ENCODE measurements around the gene FES.

The FES gene

DNA sequence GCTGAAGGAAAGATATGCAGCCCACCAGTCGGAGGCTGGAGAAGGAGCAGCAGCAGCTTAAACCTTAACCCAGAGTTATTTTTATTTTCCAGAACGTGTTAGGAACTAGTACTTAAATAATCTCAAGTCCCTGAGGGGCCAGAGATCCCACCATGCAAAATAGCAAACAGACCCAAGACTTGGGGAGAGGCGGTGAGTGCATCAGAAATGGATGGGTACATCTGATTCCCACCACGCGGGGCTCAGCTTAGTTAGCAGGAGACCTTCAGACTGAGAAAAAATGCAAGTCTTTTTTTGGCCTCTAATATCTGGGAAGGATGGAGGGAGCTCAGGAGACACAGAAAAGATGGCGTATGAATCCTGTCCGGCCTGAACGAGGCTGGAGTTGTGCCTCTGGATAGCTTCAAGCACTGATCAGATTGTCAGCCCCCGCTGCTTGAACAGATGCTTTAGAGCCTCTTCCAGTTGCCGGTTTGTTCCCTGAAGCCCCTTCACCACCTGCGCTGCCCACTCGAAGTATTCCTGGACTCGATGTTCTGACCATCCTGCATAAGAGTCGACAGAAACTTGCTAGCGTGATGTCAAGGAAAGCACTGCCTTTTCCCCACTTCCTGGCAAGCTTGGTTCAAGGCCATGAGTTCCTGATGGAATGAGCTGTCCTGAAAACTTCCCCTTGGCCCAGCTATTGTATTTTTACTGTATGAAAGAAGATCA, 46.7 kb downstream of the FES start:
- DNase-seq (ENCODE audit: low read depth in 2 of 2), result no peak

DNA sequence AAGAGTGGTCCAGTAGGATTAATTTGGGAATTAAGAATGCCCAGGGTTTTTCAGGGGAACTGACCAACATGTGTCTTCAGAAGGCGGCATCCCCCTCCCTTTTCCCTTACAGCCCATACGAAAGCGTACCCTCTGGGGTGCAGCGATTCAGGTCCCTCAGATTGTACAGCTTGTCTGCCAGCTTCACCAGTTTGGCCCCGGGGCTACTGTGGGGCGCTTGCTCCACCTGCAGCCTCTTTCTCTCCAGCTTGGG, 47.2 kb downstream of the FES start:
- DNase-seq (ENCODE audit: low read depth in 2 of 2), result no peak

DNA sequence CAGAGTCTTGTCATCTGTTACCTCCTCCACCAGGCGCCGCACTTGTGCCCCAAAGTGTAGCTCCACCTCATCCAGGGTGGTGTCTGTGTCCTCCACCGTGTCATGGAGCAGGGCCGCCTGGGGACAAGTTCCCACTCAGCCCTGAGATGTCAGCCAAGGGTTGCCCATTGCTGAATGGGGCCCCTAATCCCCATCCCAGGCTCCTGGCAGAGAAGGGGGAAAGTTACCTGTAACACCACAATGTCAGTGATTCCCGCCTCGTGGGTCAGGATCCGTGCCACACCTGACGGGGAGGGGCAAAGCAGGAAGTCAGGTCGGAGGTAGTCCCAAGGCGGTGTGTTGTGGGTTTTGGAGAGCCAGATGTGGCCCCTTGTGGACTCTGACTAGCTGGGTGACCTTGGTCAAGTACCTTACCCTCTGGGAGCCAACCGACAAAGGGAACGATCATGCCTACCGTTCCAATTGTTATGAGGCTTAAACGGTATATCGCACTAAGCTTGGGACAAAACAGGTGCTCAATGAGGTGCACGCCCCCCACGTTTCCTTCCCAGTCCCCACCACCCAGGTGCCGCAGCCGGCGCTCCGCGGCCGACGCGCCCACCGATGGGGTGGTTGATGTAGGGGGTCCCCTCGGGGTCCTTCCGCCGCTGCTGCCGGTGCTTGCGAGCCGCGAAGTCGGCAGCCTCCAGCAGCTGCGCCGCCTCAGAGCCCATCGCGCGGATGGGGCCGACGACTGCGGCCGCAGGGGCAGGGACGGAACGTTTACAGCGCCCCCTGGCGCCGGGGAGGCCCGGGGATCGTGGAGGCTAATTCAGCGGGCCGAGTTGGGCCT, 47.7 kb downstream of the FES start, which contains the start of gene HDDC3:
TSS of gene HDDC3 (minus strand) at position 722 of the 832 bp plus-strand sequence. CDS start at position 713, 9 bp downstream.
- DNase-seq (ENCODE audit: low read depth in 2 of 2), result peak; percentile 82 to 85

DNA sequence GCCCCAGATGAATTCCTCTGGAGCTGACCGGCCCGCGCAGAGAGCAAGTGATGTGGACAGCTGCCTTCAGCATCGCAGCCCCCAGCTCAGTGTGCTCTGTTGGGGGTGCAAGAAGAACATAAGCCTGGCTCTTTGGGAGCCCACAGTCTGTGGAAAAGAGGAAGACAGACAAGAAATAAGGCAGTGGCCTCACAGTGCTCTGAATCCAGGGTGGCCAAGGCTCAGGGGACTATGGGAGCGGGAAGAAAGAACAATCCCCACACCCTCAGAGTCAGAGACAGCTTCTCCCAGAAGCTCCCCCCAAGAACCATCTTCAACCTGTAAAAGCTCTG, 48.3 kb downstream of the FES start:
- DNase-seq (ENCODE audit: low read depth in 2 of 2), result no peak

DNA sequence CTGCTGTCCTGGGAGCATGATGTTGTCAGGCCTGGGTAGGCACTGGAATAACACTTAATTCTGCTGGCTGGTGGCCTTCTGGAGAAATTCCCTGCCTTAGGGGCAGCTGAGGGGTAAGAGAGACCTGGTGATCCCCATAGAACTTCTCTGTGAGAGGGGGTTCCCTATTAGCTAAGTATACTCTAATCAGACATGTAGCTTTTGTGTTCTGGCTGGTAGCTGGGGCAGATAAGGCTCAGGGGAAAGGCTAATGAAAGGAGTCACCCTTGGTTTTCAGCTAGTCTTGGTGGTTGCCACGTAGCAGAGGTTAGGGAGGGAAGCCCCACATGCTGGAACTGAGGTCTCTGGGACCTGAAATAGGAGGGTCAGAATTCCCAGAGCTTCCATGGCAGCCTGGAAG, 49.0 kb downstream of the FES start:
- DNase-seq (ENCODE audit: low read depth in 2 of 2), result no peak

DNA sequence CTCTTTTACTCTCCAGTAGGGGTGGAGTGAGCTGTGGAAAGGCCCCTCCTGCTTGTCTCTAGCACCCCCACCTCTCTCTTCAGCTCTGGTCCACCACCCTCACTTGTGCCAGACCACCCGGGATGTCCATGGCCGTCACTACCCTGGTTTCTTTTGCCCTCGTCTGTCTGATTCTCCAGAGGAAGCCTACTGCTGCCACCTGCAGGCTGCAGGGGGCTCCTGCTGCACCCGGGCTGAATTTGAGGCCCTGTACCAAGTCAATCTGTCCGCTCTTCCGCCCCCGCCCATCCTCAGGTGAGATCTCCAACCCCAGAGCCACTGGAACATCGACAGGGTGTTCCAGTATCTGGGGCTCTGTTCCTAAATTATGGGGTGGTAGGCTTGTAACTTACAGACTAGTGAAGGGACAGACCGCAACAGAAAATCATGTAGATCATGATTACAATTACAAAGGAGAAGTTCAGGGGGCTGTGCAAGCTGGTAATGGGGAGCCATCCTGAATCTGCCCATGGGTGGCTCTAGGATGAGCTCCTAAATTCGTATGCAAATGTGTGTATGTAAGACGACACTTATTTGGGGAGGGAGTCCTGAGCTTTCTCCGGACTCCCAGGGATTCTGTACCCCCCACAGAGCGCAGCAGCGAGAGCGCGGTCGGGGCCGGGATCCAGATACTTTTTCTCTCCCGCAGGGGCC, 50.1 kb downstream of the FES start:
- peak; percentile 77 to 87 for DNase-seq (ENCODE audit: low read depth in 2 of 2)

DNA sequence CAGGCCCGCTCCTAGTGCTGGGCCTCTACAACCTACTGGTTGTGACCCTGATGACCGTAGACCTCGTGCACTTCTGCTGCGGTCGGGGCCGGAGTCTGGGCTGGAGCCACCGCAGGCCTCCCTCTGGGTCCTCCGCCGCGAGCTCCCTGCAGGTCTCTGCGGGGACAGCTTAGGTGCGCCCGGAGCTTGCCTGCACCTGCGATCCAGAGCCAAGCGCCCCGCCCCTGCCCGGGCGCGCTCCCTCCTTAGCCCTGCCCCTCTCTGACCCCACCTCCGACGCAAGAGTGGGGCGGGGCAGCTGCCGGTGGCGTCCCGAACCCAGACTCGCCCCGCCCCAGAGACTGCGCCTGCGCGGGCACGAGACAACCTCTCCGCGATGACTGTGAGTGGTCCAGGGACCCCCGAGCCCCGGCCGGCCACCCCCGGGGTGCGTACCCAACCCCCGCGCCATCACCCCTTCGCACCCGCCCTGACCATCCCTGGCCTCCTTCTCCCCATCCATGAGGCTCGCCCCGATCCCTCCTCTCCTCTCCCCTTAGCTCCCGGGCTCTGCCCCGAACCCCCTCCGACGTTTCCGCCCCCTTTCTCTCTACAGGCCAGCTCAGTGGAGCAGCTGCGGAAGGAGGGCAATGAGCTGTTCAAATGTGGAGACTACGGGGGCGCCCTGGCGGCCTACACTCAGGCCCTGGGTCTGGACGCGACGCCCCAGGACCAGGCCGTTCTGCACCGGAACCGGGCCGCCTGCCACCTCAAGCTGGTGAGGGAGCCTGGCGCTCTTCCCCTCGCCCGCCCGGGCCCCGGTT, 50.8 kb downstream of the FES start, which contains the start of gene UNC45A:
TSS of gene UNC45A (plus strand) at position 337 of the 803 bp plus-strand sequence. CDS start at position 377, 40 bp downstream.
- peak; percentile 90 to 94 for DNase-seq (ENCODE audit: low read depth in 2 of 2)

DNA sequence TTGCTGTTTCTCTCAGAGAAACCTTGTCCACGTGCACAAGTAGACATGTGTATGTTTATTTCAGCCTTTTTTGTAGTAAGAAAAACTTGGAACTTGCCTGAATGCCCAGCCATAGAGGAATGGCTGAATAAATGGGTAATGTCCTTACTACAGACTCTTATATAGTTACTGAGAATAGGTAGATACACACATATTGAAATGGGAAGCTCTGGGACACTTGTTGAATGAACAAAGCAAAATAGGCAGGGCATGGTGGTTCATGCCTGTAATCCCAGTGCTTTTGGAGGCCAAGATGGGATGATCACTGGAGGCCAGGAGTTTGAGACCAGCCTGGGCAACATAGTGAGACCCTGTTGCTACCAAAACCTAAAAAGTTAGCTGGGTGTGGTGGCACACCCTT, 52.5 kb downstream of the FES start:
- DNase-seq (ENCODE audit: low read depth in 2 of 2), result no peak

DNA sequence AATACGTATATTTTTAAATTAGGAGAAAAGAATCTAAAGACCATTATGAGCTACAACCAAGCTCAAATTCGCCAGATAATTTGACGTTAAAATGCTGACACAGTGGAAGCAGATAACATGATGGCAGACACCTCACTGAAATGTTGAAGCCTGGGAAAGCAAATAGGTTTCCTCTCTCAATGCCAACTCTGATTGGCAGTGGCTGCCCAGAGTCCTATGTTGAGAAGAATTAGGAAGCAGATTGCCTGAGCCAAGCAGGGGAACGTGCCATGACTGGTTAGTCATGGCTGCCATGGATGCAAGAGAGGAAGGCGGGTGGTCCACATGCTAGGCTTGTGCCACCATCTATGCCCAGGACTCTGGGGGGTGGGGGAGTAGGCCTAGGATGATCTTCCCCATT, 54.0 kb downstream of the FES start:
- no peak for DNase-seq (ENCODE audit: low read depth in 2 of 2)

DNA sequence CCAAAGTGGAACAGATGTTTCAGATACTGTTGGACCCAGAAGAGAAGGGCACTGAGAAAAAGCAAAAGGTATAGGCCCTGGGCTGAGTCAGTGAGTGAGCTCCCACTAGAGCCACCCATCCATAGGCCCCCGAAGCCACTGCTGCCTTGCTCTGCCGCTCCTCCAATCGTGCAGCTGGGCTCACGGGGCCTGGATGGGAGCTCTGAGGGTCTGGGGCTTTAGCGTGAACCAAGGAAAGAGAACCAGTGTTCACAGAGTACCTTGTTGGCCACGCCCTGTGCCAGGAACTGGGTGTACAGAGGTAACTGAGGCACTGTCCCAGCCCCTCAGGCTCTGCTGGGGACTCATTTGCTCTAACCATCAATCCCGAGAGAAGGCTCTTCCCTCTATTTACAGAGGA, 55.5 kb downstream of the FES start:
- DNase-seq (ENCODE audit: low read depth in 2 of 2), result no peak

DNA sequence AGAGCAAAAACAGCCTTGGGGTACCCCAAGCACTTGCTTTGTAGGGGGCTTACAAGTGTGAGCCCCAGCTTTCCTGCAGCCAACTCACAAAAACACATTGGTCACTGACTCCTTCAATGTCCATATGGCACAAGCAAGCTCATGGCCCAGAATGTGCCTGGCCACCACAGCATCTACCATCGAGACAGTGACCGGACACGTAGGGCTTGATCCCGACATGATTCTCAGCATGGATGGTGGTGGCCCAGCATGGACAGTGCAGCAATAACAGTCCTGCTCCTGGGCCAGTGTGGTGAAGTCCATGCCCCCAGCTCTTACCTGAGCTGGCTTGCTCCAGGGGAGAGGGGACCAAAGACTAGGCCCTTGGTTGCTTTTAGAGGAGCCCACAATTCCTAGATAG, 56.7 kb downstream of the FES start:
- no peak for DNase-seq (ENCODE audit: low read depth in 2 of 2)

DNA sequence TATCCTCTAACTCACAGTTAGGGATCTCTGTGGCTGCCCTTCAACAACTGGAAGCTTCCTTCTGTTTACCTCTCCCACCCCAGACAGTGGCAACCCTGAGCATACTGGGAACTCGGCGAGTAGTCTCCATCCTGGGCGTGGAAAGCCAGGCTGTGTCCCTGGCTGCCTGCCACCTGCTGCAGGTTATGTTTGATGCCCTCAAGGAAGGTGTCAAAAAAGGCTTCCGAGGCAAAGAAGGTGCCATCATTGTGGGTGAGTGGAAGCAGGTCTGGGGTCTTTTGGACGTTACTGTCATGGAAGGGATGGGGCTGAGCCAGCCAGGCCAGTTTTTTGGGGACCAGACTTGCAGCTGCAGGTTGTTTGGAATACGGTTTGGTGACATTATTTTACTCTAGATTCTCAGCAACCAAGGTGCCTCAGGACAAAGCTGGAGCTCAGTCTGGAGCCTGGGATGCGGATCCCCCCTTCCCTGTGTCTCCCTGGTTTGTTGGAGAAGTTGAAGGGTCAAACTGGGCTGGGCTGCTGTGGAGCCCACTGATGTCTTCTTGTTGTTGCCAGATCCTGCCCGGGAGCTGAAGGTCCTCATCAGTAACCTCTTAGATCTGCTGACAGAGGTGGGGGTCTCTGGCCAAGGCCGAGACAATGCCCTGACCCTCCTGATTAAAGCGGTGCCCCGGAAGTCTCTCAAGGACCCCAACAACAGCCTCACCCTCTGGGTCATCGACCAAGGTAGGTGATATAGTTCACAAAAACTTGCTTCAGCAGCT, 58.2 kb downstream of the FES start:
- no peak for DNase-seq (ENCODE audit: low read depth in 2 of 2)

DNA sequence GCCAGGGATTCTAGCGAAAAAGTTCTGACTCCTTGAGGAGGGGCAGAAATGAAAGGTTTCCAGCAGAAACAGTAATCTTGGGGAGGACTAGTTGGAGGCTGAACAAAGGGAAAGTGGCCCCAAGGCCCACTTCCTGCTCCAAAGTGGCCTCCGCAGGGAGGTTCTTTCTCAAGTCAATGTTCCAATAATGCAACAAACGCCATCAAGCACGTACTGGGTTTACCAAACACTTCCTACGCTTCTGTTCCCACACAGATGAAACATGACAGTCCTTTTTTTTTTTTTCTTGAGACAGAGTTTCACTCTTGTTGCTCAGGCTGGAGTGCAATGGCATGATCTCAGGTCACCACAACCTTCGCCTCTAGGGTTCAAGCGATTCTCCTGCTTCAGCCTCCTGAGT, 60.8 kb downstream of the FES start:
- no peak for DNase-seq (ENCODE audit: low read depth in 2 of 2)

All from stimulated activated CD8-positive, alpha-beta memory T cell treated with anti-CD3 and anti-CD28 coated beads, Interleukin-15, amount 100 ng/mL, for 48 hours (primary cell).